Measurements from ENCODE around the gene MBD5. TPM values are rescaled to one million over a fixed set of nuclear protein-coding genes. Genes with fewer than 3 reads are reported as not detected.

The MBD5 gene
- total and polyA plus RNA-seq, 11 donors: 6.8 to 44.4 (median 24.9) TPM

GRCh38 chr2:148475626-148476025 lies 454.7 kb downstream of the MBD5 start:
- H3K36me3 ChIP-seq: no peaks in the 10 kb centered on the region
- ATAC-seq (no peak), DNase-seq (no peak)
- no peak overlapping the region for H3K4me3 ChIP-seq
- H3K4me1 ChIP-seq: no peaks in the 10 kb centered on the region
- 87 to 96% (median 94%) methylated on average over 1 of the region's 1 CpG for WGBS, 4 donors
- intact Hi-C loops (cut with DNase I): no loop called here
- H3K27me3 ChIP-seq: no peaks in the 10 kb centered on the region
- TF ChIP-seq POLR2A (IDR thresholded peaks at IDR 0.05): no peak
- no peak for TF ChIP-seq CTCF (IDR thresholded peaks at IDR 0.05)
- no peaks in the 10 kb centered on the region for H3K9me3 ChIP-seq
- no peak overlapping the region for H3K27ac ChIP-seq

GRCh38 chr2:148479398-148479797 lies 458.5 kb downstream of the MBD5 start:
- TF ChIP-seq CTCF (IDR thresholded peaks at IDR 0.05) (no peak), POLR2A (IDR thresholded peaks at IDR 0.05) (no peak)
- ATAC-seq: no peak
- Histone ChIP-seq H3K27me3 (no peaks in the 10 kb centered on the region), H3K4me3 (no peak overlapping the region), H3K27ac (no peak overlapping the region), H3K36me3 (peaks cover 0 to 4% (median 0%) of the 10 kb centered on the region in 9 donors), H3K4me1 (no peaks in the 10 kb centered on the region), H3K9me3 (no peaks in the 10 kb centered on the region)
- DNase-seq: no peak
- 82 to 87% (median 85%) methylated on average over 3 of the region's 3 CpGs for WGBS, 4 donors
- intact Hi-C loops (cut with DNase I): no loop called here

- no peak for DNase-seq
- Histone ChIP-seq H3K27me3 (no peaks in the 10 kb centered on the region), H3K36me3 (peaks cover 0 to 4% (median 0%) of the 10 kb centered on the region in 9 donors), H3K9me3 (no peaks in the 10 kb centered on the region), H3K27ac (no peak overlapping the region), H3K4me3 (no peak overlapping the region), H3K4me1 (no peaks in the 10 kb centered on the region)
- TF ChIP-seq CTCF (IDR thresholded peaks at IDR 0.05): no peak
- TF ChIP-seq POLR2A (IDR thresholded peaks at IDR 0.05): no peak
- WGBS, 4 donors: 63 to 67% (median 64%) methylated on average over 4 of the region's 4 CpGs
- ATAC-seq: no peak
- intact Hi-C loops (cut with DNase I): no loop called here
Measured at GRCh38 chr2:148483665-148484064, 462.8 kb downstream of the MBD5 start.

GRCh38 chr2:148484066-148484465 lies 463.2 kb downstream of the MBD5 start:
- H3K36me3 ChIP-seq: peaks cover 0 to 6% (median 0%) of the 10 kb centered on the region in 9 donors
- WGBS, 4 donors: 50 to 61% (median 55%) methylated on average over 1 of the region's 1 CpG

More at GRCh38 chr2:148484066-148484465, 463.2 kb downstream of the MBD5 start:
- H3K4me3 ChIP-seq: no peak overlapping the region
- DNase-seq (no peak), ATAC-seq (no peak)
- H3K4me1 ChIP-seq: no peaks in the 10 kb centered on the region
- no peaks in the 10 kb centered on the region for H3K9me3 ChIP-seq
- H3K27ac ChIP-seq: no peak overlapping the region
- intact Hi-C loops (cut with DNase I): no loop called here
- H3K27me3 ChIP-seq: no peaks in the 10 kb centered on the region
- TF ChIP-seq CTCF (IDR thresholded peaks at IDR 0.05) (no peak), POLR2A (IDR thresholded peaks at IDR 0.05) (no peak)
